Activated CD4-positive, alpha-beta T cell treated with anti-CD3 and anti-CD28 coated beads, Interleukin-2, amount 10 ng/mL, durations not matched to agents 24 days and 14 days (primary cell): ENCODE data around the gene FRAT2. TPM values are rescaled to one million over a fixed set of nuclear protein-coding genes. Genes with fewer than 3 reads are reported as not detected.

Experiments used
- DNase-seq: peaks from one replicate; pipeline ENCODE4 v3.0.0; 2022
- H3K27ac Mint-ChIP-seq: one replicate; pipeline ENCODE4 v1.8.0; 2022; ENCODE audit warnings: mild to moderate bottlenecking, mixed read lengths
- H3K27me3 Mint-ChIP-seq: one replicate; pipeline ENCODE4 v1.8.0; 2022; ENCODE audit warnings: mixed read lengths
- H3K36me3 Mint-ChIP-seq: one replicate; pipeline ENCODE4 v1.8.0; 2022; ENCODE audit warnings: low read depth, mild to moderate bottlenecking, mixed read lengths
- H3K4me1 Mint-ChIP-seq: one replicate; pipeline ENCODE4 v1.8.0; 2021; ENCODE audit warnings: mixed read lengths
- H3K4me3 Mint-ChIP-seq: one replicate; pipeline ENCODE4 v1.8.0; 2022; ENCODE audit warnings: mild to moderate bottlenecking, moderate library complexity, mixed read lengths
- H3K9me3 Mint-ChIP-seq: one replicate; pipeline ENCODE4 v1.8.0; 2021; ENCODE audit warnings: mixed read lengths
- intact Hi-C: fragments of 100-400 bp; cut with micrococcal nuclease; formaldehyde crosslinking; loops from one replicate; pipeline ENCODE4 v1.15.1; 2023
- total RNA-seq: library from RNA; stranded (reverse); gene quantifications from 2 replicates; pipeline ENCODE4 v1.2.3, GENCODE V29; 2022

FRAT2 gene
- total RNA-seq, 1 donor from 2014 or later, result 8.7 TPM

GRCh38 chr10:97338041-97338440, 3.5 kb upstream of the FRAT2 start:
- Mint-ChIP-seq H3K27me3 (peaks cover 33% of the 10 kb centered on the region), H3K9me3 (no peaks in the 10 kb centered on the region), H3K4me1 (peaks cover 10% of the 10 kb centered on the region), H3K36me3 (peaks cover 5% of the 10 kb centered on the region), H3K27ac (no peak overlapping the region), H3K4me3 (no peak overlapping the region)
- no peak for DNase-seq
- intact Hi-C loops, result no loop called here

DNA sequence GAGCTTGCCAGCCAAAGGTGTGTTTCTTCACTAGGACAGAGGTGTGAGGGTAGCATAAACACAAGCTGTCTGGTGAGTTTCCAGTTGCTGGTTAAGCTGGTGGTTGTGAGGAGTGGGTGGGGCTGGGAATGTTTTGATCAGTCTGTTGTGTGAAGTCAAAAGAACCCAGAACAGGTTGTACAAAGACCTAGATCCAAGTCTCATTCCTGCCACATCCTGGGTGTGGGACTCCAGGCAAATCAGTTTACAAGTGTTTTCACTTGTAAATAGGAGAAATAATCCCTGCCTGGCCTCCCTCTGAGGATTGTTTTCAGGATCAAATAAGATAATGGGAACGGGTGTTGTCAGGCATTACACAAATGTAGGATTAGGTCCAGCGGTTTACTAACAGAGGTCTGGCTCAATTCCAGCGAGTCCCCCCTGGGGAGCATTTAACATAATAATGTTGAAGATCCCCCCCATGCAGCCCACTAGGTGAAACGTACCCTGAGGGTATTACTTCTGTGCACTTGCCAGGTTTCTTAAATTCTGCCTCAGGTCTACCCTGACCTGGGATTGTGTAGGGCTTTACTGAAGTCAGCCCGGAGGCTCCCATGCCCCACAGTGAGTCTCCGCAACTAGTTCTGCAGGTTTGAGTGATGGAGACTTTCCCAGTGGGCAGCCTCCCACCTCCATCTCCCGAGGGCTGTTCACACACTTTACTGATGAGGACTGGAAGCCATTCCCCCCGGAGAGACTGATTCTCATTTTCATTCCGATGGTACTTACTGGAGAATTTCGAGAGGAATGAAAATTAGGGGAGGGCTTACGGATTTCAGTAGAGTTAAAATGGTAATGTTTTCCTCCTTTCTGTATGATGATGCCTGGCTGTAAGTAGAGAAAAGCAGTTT, 2.7 kb upstream of the FRAT2 start:
- H3K9me3 Mint-ChIP-seq, result no peaks in the 10 kb centered on the region
- H3K36me3 Mint-ChIP-seq, result peaks cover 10% of the 10 kb centered on the region
- peaks cover 30% of the 10 kb centered on the region for H3K27me3 Mint-ChIP-seq
- H3K4me1 Mint-ChIP-seq, result peaks cover 19% of the 10 kb centered on the region
- no peak overlapping the region for H3K4me3 Mint-ChIP-seq
- H3K27ac Mint-ChIP-seq, result no peak overlapping the region
- intact Hi-C loops, result no loop called here
- DNase-seq, result no peak

- H3K4me3 Mint-ChIP-seq, result no peak overlapping the region
- peaks cover 23% of the 10 kb centered on the region for H3K4me1 Mint-ChIP-seq
- no peak overlapping the region for H3K27ac Mint-ChIP-seq
- no peak for DNase-seq
- H3K27me3 Mint-ChIP-seq, result peaks cover 28% of the 10 kb centered on the region
- H3K9me3 Mint-ChIP-seq, result no peaks in the 10 kb centered on the region
- peaks cover 10% of the 10 kb centered on the region for H3K36me3 Mint-ChIP-seq
- intact Hi-C loops, result no loop called here
Measured at GRCh38 chr10:97336446-97336845, 1.9 kb upstream of the FRAT2 start.

GRCh38 chr10:97336006-97336405, 1.5 kb upstream of the FRAT2 start:
- Mint-ChIP-seq H3K4me1 (peaks cover 27% of the 10 kb centered on the region), H3K36me3 (peaks cover 13% of the 10 kb centered on the region), H3K9me3 (no peaks in the 10 kb centered on the region), H3K4me3 (peak overlapping the region; percentile 47), H3K27me3 (peaks cover 28% of the 10 kb centered on the region), H3K27ac (peak overlapping the region; percentile 65)
- intact Hi-C loops, result no loop called here
- DNase-seq, result no peak

DNA sequence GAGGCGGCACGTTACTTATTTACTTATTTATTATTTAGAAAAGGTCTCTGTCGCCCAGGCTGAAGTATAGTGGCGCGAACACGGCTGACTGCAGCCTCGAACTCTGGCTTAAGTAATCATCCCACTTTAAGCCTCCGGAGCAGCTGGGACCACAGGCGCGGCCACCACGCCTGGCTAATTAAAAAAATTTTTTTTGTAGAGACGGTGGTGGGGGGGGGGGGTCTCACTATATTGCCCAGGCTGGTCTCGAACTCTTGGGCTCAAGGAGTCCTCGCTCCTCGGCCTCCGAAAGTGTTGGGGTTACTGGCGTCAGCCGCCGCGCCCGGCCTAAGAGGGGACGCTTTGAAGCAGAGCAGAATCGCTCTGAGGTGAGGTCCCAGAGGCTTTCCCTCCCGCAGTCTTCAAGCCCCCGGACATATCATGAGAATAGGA, 675 bp upstream of the FRAT2 start:
- no peak for DNase-seq
- peaks cover 27% of the 10 kb centered on the region for H3K4me1 Mint-ChIP-seq

GRCh38 chr10:97333601-97334369, 744 bp downstream of the FRAT2 start:
- H3K27me3 Mint-ChIP-seq, result peaks cover 22% of the 10 kb centered on the region
- H3K4me3 Mint-ChIP-seq, result peak overlapping the region; percentile 83
- peak; percentile 82 for DNase-seq
- H3K9me3 Mint-ChIP-seq, result no peaks in the 10 kb centered on the region
- H3K36me3 Mint-ChIP-seq, result peaks cover 25% of the 10 kb centered on the region
- intact Hi-C loops, result loop anchor here (1.0 to 2.0 kb wide), 3 partner anchors 13 to 55 kb away; partner anchors contain the start of gene ARHGAP19
- peak overlapping the region; percentile 78 for H3K27ac Mint-ChIP-seq
- peaks cover 35% of the 10 kb centered on the region for H3K4me1 Mint-ChIP-seq

More for the DNA sequence above, 675 bp upstream of the FRAT2 start:
- intact Hi-C loops, result loop anchor here (1.0 kb wide), 2 partner anchors 66 to 305 kb away; partner anchors contain the start of genes PI4K2A and RRP12
- H3K9me3 Mint-ChIP-seq, result no peaks in the 10 kb centered on the region
- H3K27ac Mint-ChIP-seq, result peak overlapping the region; percentile 65
- H3K27me3 Mint-ChIP-seq, result peaks cover 28% of the 10 kb centered on the region
- H3K4me3 Mint-ChIP-seq, result peak overlapping the region; percentile 77
- peaks cover 16% of the 10 kb centered on the region for H3K36me3 Mint-ChIP-seq

DNA sequence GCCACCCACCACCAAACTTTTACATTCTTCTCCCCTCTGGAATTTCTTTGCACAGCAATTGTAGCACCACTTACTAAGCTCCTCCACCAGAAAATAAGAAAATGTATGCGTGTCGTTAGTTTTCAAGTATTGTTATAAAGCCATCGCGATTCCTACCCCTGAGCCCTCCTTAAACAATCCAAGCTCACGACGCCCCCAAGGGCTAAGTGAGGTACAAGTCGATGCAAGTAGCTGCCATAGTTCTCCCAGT, 1.3 kb downstream of the FRAT2 start:
- intact Hi-C loops, result loop anchor here (1.0 to 2.0 kb wide), 2 partner anchors 13 to 54 kb away; no protein-coding TSS in a partner anchor
- Mint-ChIP-seq H3K27ac (peak overlapping the region; percentile 78), H3K9me3 (no peaks in the 10 kb centered on the region), H3K27me3 (peaks cover 20% of the 10 kb centered on the region), H3K4me3 (peak overlapping the region; percentile 83), H3K4me1 (peaks cover 40% of the 10 kb centered on the region), H3K36me3 (peaks cover 26% of the 10 kb centered on the region)
- DNase-seq, result no peak

DNA sequence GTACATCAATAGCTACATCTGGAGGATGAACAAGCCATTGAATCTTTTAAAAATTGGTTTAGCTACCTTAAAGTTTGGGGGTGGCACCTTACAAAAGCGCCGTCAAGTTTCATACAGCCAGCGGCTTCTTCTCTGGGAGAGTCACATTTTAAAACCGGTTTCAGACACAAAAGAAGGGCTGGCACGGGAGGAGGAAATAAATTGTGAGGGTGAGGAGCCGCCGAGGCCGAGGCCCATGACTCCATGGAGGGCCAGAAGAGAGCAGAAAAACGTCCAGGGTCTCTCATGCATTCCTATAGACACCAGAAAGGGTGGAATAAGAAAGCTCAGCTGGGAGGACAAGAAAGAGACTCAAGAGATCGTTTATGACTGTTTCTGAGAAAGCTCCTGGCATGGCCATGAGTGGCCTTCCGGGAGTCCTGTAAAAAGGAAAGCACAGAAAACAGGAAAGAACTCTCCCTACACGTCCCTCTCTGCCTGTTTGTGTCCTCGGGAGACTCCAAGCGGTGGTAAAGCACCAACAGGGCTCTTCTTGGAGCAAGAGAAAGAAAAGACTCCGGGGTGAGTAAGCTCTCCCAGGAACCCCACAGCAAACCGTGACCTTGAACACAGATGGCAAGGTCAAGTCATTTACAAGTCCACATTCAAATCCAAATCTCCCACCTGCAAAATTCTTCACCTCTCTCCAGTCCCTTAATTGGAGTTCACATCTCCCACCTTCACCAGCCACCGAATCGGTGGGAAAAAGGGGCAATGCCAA, 1.8 kb downstream of the FRAT2 start:
- Mint-ChIP-seq H3K4me1 (peaks cover 45% of the 10 kb centered on the region), H3K36me3 (peaks cover 28% of the 10 kb centered on the region), H3K27ac (peak overlapping the region; percentile 78), H3K27me3 (peaks cover 17% of the 10 kb centered on the region), H3K9me3 (no peaks in the 10 kb centered on the region), H3K4me3 (peak overlapping the region; percentile 83)
- peak; percentile 63 for DNase-seq
- intact Hi-C loops, result loop anchor here (1.0 to 2.0 kb wide), 2 partner anchors 12 to 54 kb away; no protein-coding TSS in a partner anchor

DNA sequence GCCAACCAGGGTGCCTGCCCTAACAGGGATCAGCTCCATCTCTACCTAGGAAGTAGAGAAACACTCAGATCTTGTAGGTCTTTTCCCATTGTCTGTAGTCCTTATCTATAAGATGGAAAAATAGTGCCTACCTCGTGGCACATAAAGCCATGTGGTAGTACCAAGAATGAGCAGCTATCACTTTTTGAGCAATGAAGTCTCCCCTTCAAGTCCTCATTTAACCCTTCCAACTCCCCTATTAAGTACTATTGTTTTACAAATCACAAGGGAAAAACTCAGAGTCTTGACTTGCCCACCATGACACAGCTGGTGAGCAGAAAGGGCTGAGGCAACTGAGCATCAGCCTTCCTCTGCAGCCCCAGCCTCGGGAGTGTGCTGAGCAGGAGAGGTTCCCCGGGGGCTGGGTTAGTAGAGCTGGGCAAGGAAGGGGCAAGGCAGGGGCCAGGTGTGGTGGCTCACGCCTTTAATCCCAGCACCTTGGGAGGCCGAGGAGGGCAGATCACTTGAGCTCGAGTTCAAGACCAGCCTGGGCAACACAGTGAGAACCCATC, 3.3 kb downstream of the FRAT2 start:
- intact Hi-C loops, result no loop called here
- H3K9me3 Mint-ChIP-seq, result no peaks in the 10 kb centered on the region

GRCh38 chr10:97329766-97330165, 4.8 kb downstream of the FRAT2 start:
- Mint-ChIP-seq H3K27ac (no peak overlapping the region), H3K9me3 (no peaks in the 10 kb centered on the region), H3K27me3 (no peaks in the 10 kb centered on the region), H3K36me3 (peaks cover 28% of the 10 kb centered on the region), H3K4me3 (no peak overlapping the region), H3K4me1 (peaks cover 52% of the 10 kb centered on the region)
- intact Hi-C loops, result no loop called here
- DNase-seq, result no peak

More for the DNA sequence above, 3.3 kb downstream of the FRAT2 start:
- Mint-ChIP-seq H3K27ac (peak overlapping the region; percentile 64), H3K36me3 (peaks cover 28% of the 10 kb centered on the region), H3K27me3 (peaks cover 4% of the 10 kb centered on the region), H3K4me3 (peak overlapping the region; percentile 36), H3K4me1 (peaks cover 53% of the 10 kb centered on the region)
- no peak for DNase-seq

DNA sequence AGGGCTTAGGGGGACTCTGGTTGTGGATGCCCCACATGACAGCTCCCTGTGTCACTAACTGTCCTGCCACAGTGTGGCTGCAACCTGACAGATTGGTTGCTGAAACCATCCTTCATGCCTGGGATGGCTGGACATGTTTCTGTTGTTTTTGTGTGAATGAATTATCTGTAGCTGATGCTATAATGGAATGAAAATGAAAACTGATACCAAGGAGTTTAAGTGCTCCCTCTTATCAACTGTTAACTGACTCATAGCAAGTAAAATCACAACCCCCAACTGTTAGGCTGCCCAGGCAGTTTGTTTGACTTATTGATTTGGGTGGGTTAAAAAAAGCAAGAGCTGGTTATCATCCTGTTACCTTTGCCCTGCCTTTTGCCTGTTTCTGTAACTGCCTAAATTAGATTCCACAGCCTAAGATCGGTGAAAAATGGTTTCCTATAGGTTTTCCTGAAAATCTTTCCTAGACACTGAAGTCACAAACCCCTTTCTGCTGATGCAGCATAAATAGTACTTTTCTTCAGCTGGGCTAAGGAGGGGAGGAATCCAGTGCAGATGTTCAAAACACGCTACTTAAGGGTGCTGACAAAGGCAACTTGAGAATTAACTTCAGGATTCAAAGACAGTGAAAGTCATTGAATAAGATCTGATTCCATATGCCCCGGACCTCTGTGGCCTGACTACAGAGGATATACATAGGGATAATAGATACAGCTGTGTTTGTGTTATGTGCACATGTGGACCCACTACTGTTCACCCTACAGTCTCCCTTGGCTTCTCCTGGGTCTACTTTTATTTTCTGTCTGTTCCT, 5.7 kb downstream of the FRAT2 start:
- no peaks in the 10 kb centered on the region for H3K9me3 Mint-ChIP-seq
- H3K4me3 Mint-ChIP-seq, result no peak overlapping the region
- H3K27me3 Mint-ChIP-seq, result no peaks in the 10 kb centered on the region
- peaks cover 52% of the 10 kb centered on the region for H3K4me1 Mint-ChIP-seq
- no peak overlapping the region for H3K27ac Mint-ChIP-seq
- H3K36me3 Mint-ChIP-seq, result peaks cover 28% of the 10 kb centered on the region
- intact Hi-C loops, result no loop called here
- no peak for DNase-seq

GRCh38 chr10:97327348-97328294, 6.9 kb downstream of the FRAT2 start:
- intact Hi-C loops, result no loop called here
- Mint-ChIP-seq H3K36me3 (peaks cover 22% of the 10 kb centered on the region), H3K4me1 (peaks cover 41% of the 10 kb centered on the region)

More at GRCh38 chr10:97327348-97328294, 6.9 kb downstream of the FRAT2 start:
- Mint-ChIP-seq H3K4me3 (no peak overlapping the region), H3K9me3 (no peaks in the 10 kb centered on the region), H3K27ac (peak overlapping the region; percentile 75), H3K27me3 (no peaks in the 10 kb centered on the region)
- no peak for DNase-seq
